ENCODE results near the gene COG2. TPM values are rescaled to one million over a fixed set of nuclear protein-coding genes. Genes with fewer than 3 reads are reported as not detected.

COG2 gene
- total and polyA plus RNA-seq, 2 of the 13 experiments (the other 11 are each of a cell fraction or from before 2014, with no cell fraction given) = 16.8 to 36.3 TPM

- no peak overlapping the region for H3K4me2 ChIP-seq (ENCODE audit: low read depth, low read length)
- no peaks in the 10 kb centered on the region for H3K79me2 ChIP-seq (ENCODE audit: insufficient read depth, low read length)
- H3K9me3 ChIP-seq (ENCODE audit: low read length) = no peaks in the 10 kb centered on the region
- H3K9ac ChIP-seq (ENCODE audit: insufficient read depth, low read depth, low read length) = no peak overlapping the region
- CTCF ChIA-PET (ENCODE audit: low intra/inter-chr PET ratio, low total read pairs) = no interaction called here
- no peak overlapping the region for H3K27ac ChIP-seq (ENCODE audit: extremely low read length, insufficient read depth, low read length)
- FAIRE-seq (no peak), DNase-seq (ENCODE audit: low spot score) (no peak), ATAC-seq (no peak)
- 98% methylated on average over 13 of the region's 14 CpGs for WGBS (ENCODE audit: low lambda C conversion rate)
- TF ChIP-seq AFF4 (CRISPR knock-in tag; IDR thresholded peaks at IDR 0.05) (no peak), BRCA1 (CRISPR knock-in tag; IDR thresholded peaks at IDR 0.05) (no peak), ATRX (CRISPR knock-in tag; IDR thresholded peaks at IDR 0.05; ENCODE audit: borderline replicate concordance) (no peak), CTCF (CRISPR knock-in tag; IDR thresholded peaks at IDR 0.05) (peak; percentile 42), ZNF333 (CRISPR knock-in tag; IDR thresholded peaks at IDR 0.05; ENCODE audit: borderline replicate concordance) (no peak), ZNF839 (CRISPR knock-in tag; IDR thresholded peaks at IDR 0.05; ENCODE audit: borderline replicate concordance) (no peak), KDM5B (CRISPR knock-in tag; IDR thresholded peaks at IDR 0.05; ENCODE audit: borderline replicate concordance) (no peak), KAT7 (CRISPR knock-in tag; IDR thresholded peaks at IDR 0.05; ENCODE audit: borderline replicate concordance) (no peak), TFAP4 (IDR thresholded peaks at IDR 0.05; ENCODE audit: borderline replicate concordance, low read depth) (no peak), NFKB2 (CRISPR knock-in tag; IDR thresholded peaks at IDR 0.05; ENCODE audit: borderline replicate concordance) (peak; percentile 43; the same call in 1 of the 2 replicates), STAG1 (CRISPR knock-in tag; IDR thresholded peaks at IDR 0.05) (peak; percentile 45), ZBED4 (CRISPR knock-in tag; IDR thresholded peaks at IDR 0.05; ENCODE audit: borderline replicate concordance) (no peak), ZNF768 (CRISPR knock-in tag; IDR thresholded peaks at IDR 0.05) (no peak)
- peaks cover 3 to 20% of the 10 kb centered on the region in 2 experiments for H3K36me3 ChIP-seq (replicated peaks in 1 of 2; ENCODE audit: control insufficient read depth in 1 of 2, insufficient read depth in 2 of 2, low read length in 2 of 2)
- H3K27me3 ChIP-seq (ENCODE audit: control insufficient read depth in 1 of 2, insufficient read depth in 2 of 2, low read length in 2 of 2) = no peaks in the 10 kb centered on the region
- H3K4me3 ChIP-seq (replicated peaks in 1 of 3; ENCODE audit: insufficient read depth in 1 of 3, low read depth in 2 of 3, low read length in 3 of 3) = no peak overlapping the region
- no peaks in the 10 kb centered on the region for H4K20me1 ChIP-seq (ENCODE audit: insufficient read depth, low read length)
- intact Hi-C loops (cut with micrococcal nuclease; ENCODE audit: unreplicated experiment) (no loop called here), in situ Hi-C loops (cut with HindIII; ENCODE audit: extremely low pct_ligation_motif_present, low pct_unique_long_range_greater_than_20kb) (no loop called here)
- peaks cover 51% of the 10 kb centered on the region for H3K4me1 ChIP-seq (ENCODE audit: insufficient read depth, low read length)
- POLR2A ChIA-PET = interaction anchor here (1.4 kb wide), 1 partner anchor 16 kb away, joined by 4 read pairs; the partner anchor contains the start of gene AGT
- no peak overlapping the region for H2AFZ ChIP-seq (ENCODE audit: low read length)
- no TSS peak for BruUV-seq (replicated peaks)
Measured at GRCh38 chr1:230698130-230698529, 55.8 kb downstream of the COG2 start.
